Panc1 (cell line): Measurements from ENCODE around the gene GALNT13.

Experiments used
- POLR2AphosphoS5 ChIP-seq: IDR thresholded peaks from 2 replicates; pipeline ENCODE4 v1.6.1; 2012; ENCODE audit warnings: mild to moderate bottlenecking, low read depth, low read length, moderate library complexity
- SIN3A ChIP-seq: IDR thresholded peaks from 2 replicates; pipeline ENCODE4 v1.6.1; 2012; ENCODE audit warnings: low read depth, mild to moderate bottlenecking, low read length, moderate library complexity, borderline replicate concordance; ENCODE audit not compliant: insufficient read depth
- TF ChIP-seq, protein P1 (sequence below): fragments of 450-650 bp; IDR thresholded peaks from 2 replicates; pipeline ENCODE4 v1.5.1; 2017; ENCODE audit warnings: mild to moderate bottlenecking
- TF ChIP-seq, protein P2 (sequence below), 2 experiments: IDR thresholded peaks; 2 replicates each; pipeline ENCODE4 v1.6.1; 2011 to 2012; ENCODE audit warnings: low read depth in 2 of 2, control low read depth in 1 of 2, low read length in 1 of 2, mild to moderate bottlenecking in 1 of 2, moderate library complexity in 1 of 2; ENCODE audit not compliant: insufficient read depth in 1 of 2

DNA sequence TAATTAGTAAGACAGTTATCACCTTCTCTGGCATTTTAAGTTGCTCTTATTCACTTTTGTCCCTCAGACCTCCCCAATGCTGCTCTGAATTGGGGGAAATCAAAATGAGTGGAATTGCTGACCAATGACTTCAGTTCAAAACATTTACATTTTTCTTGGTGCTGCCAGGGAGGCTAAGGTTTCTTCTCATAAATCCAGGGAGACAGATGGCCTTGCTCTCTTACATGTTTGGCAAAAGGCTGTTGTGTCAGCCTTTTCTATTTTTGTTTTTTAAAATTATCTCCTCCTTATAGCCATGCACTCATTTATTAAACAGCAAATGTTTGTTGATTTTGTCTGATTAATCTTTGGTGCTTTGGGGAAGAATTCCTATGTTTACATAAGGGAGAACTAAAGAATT lies 82.0 kb downstream of the GALNT13 start:
- TF ChIP-seq, protein P1, sequence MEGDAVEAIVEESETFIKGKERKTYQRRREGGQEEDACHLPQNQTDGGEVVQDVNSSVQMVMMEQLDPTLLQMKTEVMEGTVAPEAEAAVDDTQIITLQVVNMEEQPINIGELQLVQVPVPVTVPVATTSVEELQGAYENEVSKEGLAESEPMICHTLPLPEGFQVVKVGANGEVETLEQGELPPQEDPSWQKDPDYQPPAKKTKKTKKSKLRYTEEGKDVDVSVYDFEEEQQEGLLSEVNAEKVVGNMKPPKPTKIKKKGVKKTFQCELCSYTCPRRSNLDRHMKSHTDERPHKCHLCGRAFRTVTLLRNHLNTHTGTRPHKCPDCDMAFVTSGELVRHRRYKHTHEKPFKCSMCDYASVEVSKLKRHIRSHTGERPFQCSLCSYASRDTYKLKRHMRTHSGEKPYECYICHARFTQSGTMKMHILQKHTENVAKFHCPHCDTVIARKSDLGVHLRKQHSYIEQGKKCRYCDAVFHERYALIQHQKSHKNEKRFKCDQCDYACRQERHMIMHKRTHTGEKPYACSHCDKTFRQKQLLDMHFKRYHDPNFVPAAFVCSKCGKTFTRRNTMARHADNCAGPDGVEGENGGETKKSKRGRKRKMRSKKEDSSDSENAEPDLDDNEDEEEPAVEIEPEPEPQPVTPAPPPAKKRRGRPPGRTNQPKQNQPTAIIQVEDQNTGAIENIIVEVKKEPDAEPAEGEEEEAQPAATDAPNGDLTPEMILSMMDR, result no peak
- TF ChIP-seq POLR2AphosphoS5 (no peak), SIN3A (no peak)
- TF ChIP-seq, protein P2, sequence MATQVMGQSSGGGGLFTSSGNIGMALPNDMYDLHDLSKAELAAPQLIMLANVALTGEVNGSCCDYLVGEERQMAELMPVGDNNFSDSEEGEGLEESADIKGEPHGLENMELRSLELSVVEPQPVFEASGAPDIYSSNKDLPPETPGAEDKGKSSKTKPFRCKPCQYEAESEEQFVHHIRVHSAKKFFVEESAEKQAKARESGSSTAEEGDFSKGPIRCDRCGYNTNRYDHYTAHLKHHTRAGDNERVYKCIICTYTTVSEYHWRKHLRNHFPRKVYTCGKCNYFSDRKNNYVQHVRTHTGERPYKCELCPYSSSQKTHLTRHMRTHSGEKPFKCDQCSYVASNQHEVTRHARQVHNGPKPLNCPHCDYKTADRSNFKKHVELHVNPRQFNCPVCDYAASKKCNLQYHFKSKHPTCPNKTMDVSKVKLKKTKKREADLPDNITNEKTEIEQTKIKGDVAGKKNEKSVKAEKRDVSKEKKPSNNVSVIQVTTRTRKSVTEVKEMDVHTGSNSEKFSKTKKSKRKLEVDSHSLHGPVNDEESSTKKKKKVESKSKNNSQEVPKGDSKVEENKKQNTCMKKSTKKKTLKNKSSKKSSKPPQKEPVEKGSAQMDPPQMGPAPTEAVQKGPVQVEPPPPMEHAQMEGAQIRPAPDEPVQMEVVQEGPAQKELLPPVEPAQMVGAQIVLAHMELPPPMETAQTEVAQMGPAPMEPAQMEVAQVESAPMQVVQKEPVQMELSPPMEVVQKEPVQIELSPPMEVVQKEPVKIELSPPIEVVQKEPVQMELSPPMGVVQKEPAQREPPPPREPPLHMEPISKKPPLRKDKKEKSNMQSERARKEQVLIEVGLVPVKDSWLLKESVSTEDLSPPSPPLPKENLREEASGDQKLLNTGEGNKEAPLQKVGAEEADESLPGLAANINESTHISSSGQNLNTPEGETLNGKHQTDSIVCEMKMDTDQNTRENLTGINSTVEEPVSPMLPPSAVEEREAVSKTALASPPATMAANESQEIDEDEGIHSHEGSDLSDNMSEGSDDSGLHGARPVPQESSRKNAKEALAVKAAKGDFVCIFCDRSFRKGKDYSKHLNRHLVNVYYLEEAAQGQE (IDR thresholded peaks at IDR 0.05; ENCODE audit: insufficient read depth in 1 of 2, low read depth in 2 of 2, low read length in 1 of 2), result no peak
